Stimulated activated CD8-positive, alpha-beta memory T cell treated with anti-CD3 and anti-CD28 coated beads, Interleukin-12 subunit alpha, Interleukin-12 subunit beta, amount 100 ng/mL, for 24 hours (primary cell): ENCODE data around the gene KRT86.
"Not testable (repeated sequence)": the region's sequence is repeated elsewhere in the genome, so short reads cannot be mapped to it uniquely, and the experiment has no call there.

Experiments used
- DNase-seq: peaks from one replicate; pipeline ENCODE4 v3.0.0-alpha.2; 2020; ENCODE audit errors: extremely low read depth

KRT86 gene

GRCh38 chr12:52314511-52314910, 40.1 kb downstream of the KRT86 start:
- DNase-seq = no peak

- DNase-seq = not testable (repeated sequence)
Measured at GRCh38 chr12:52315721-52316120, 41.3 kb downstream of the KRT86 start.

- DNase-seq = no peak
Measured at GRCh38 chr12:52316290-52316689, 41.8 kb downstream of the KRT86 start.

- DNase-seq = no peak
Measured at GRCh38 chr12:52316701-52317100, 42.3 kb downstream of the KRT86 start.

- no peak for DNase-seq
Measured at GRCh38 chr12:52317468-52318052, 43.1 kb downstream of the KRT86 start.

GRCh38 chr12:52318241-52318990, 44.0 kb downstream of the KRT86 start:
- DNase-seq = no peak

- no peak for DNase-seq
Measured at GRCh38 chr12:52319097-52319496, 44.7 kb downstream of the KRT86 start.

GRCh38 chr12:52320784-52321400, 46.4 kb downstream of the KRT86 start, which contains the start of gene KRT83:
KRT83 (minus strand) TSS chr12:52321398; CDS start chr12:52321335, 63 bp downstream.
- DNase-seq = no peak

- DNase-seq = no peak
Measured at GRCh38 chr12:52321418-52321817, 47.0 kb downstream of the KRT86 start.

- no peak for DNase-seq
Measured at GRCh38 chr12:52322069-52322468, 47.6 kb downstream of the KRT86 start.

GRCh38 chr12:52323001-52323400, 48.6 kb downstream of the KRT86 start:
- DNase-seq = no peak

GRCh38 chr12:52323416-52324152, 49.1 kb downstream of the KRT86 start:
- DNase-seq = no peak

GRCh38 chr12:52324153-52324444, 49.7 kb downstream of the KRT86 start:
- DNase-seq = no peak

- DNase-seq = peak; percentile 34
Measured at GRCh38 chr12:52327052-52327829, 52.8 kb downstream of the KRT86 start.

- no peak for DNase-seq
Measured at GRCh38 chr12:52327830-52328500, 53.5 kb downstream of the KRT86 start.

- DNase-seq = no peak
Measured at GRCh38 chr12:52331039-52331438, 56.6 kb downstream of the KRT86 start.

- DNase-seq = no peak
Measured at GRCh38 chr12:52331833-52332232, 57.4 kb downstream of the KRT86 start.

- DNase-seq = no peak
Measured at GRCh38 chr12:52332381-52332780, 57.9 kb downstream of the KRT86 start.

- no peak for DNase-seq
Measured at GRCh38 chr12:52333321-52333720, 58.9 kb downstream of the KRT86 start.

GRCh38 chr12:52334185-52334584, 59.7 kb downstream of the KRT86 start:
- DNase-seq = no peak

GRCh38 chr12:52335598-52336262, 61.3 kb downstream of the KRT86 start:
- DNase-seq = no peak
